Stimulated activated CD8-positive, alpha-beta memory T cell treated with anti-CD3 and anti-CD28 coated beads, Interleukin-15, amount 100 ng/mL, for 1 hour (primary cell): ENCODE data around the gene FOXL2.
"Not testable (repeated sequence)": the region's sequence is repeated elsewhere in the genome, so short reads cannot be mapped to it uniquely, and the experiment has no call there.

Experiments
- DNase-seq: peaks from one replicate; pipeline ENCODE4 v3.0.0-alpha.2; 2020; ENCODE audit warnings: low read depth

FOXL2 gene

DNA sequence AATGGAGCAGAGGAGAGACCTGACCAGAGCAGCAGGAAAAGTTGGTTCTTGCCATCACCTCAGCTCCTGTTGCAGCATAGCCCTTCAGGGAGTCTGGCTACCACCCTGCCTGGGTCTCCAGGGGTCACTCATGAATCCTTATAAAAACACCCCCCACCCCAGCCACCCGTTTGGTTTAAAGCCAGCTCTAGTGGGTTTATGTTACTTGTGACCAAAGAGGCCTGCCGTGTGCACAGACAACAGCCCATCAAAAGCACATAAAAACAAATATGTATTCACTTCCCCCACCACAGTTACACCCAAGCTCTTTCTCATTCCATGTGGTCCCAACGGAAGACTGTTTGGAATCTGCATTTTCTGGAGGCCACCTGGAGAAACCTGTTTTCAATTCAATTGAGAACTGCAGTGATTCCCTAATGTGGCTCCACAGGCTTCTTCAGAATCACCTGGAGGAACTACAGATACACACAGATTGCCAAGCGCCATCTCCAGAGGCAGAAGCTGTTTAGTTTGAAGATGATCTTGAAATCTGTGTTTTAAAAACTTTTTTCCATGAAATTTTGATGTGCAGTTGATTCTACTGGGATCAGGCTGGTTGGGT is 13.8 kb downstream of the FOXL2 start:
- no peak for DNase-seq

DNA sequence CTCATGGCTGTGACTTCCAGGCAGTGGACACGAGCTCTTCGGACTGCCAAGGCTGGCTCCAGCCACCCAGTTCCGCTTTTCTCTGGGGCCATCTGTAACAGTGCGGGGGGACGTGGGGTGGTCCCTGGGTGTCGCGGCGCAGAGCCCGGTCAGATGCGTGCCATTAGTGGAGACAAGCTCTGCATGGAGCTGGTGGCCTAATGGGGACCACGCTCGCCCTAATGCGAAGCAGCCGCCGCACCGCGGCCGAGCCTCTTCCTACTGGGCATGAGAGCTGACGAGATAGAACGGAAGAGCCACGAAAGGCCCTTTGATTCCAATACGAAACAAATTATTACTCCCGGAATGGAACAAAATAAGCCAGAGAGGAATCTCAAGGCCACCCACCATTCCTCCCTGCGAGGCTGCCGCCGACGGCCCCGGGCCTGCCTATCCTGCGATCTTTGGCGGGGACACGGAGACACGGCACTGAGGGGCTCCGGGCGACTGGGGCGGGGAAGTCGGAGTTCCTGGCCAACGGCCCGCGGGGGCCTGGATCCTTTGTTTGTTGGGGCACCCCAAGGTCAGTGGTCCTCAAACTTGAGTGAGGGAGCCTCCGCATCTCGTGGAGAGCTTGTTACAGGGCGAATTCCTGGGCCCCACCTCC is 18.1 kb downstream of the FOXL2 start:
- DNase-seq, result no peak

DNA sequence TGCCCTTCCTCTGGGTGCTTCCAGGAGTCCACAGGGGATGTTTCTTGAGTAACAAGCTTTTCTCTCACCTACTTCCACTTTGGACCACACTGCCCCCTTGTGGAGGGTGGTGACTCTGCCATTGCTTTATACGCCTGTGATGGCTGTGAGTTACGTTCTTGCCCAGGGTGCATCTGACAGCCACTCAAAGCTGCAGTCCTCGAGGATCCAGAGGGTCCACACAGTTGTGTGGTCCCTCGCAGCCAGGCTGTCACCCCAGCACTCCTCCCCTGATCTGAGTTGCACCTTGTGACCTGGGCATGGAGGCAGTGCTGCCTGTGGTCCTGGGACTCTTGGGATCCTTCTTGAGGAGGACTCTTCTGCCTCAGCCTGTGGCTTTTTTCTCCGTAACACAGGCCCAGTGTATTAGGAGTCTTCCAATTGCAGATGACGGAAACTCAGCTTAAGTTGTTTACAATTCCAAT is 23.4 kb downstream of the FOXL2 start:
- peak; percentile 75 for DNase-seq

DNA sequence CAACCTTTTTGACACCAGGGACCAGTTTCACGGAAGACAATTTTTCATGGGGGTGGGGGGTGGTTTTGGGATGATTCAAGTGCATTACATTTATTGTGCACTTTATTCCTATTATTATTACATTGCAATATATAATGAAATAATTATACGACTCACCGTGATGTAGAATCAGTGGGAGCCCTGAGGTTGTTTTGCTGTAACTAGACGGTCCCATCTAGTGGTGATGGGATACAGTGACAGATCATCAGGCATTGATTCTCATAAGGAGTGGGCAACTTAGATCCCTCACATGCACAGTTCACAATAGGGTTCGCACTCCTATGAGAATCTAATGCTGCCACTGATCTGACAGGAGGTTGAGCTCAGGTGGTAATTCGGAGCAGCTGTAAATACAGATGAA is 24.5 kb downstream of the FOXL2 start:
- not testable (repeated sequence) for DNase-seq

DNA sequence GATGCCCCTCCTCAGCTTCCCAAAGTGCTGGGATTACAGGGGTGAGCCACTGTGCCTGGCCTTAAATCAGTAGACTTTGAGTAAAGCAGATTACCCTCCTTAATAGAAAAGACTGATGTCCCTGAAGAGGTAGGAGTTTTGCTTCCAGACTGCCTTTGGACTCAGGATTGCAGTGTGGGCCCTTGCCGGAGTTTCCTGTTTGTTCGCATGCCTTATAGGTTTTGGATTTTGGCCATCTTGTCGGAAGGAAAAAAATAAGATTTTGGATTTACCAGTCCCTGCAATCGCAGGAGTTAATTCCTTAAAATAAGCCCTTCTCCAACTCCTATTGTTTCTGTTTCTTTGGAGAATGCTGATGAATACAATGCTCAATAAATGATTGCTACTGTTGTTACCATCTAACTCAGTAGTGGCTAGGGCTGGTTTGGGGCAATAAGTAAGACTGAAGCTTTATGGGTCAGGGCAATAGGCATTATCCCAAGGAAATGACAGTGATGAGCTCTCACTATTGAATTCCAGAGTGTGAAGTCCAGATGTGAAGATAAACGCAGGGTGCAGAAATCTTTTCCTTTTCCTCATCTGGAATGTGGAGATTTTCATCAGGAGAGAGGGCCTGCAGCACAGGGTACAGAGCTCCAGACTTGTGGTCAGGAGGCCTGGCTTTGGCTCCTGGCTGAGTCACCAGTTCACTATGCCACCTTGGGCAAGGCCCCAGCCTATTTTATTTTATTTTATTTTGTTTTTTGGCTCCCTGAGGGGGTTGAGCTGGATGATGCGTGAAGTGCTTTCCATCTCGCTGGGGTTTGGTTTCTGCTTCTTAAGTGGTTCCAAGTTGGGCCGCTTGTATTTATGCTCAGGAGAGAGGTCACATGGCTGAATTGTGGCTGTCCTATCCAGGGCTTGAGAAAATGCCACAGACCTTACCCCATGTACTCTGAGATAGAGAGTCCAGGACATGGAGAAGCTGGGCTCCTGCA is 25.3 kb downstream of the FOXL2 start:
- DNase-seq, result no peak

DNA sequence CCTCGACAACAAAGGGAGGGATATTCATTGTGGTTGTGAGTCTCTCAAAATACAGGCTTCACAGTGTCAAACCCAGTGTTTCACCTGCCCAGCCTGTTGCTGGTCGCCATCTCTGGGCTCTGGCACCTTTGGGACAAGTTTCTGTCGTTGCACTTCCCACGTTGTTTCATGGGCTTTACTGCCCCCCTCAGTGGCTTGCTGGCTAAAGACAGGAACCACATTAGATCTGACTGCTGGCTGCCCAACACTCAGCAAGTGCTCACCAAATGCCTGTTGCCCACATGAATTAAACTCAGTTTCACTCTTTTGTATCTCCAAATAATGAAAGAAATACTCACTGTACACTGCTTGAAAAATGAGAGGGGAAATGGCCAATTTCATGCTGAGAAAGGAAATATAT is 27.6 kb downstream of the FOXL2 start:
- DNase-seq, result no peak

DNA sequence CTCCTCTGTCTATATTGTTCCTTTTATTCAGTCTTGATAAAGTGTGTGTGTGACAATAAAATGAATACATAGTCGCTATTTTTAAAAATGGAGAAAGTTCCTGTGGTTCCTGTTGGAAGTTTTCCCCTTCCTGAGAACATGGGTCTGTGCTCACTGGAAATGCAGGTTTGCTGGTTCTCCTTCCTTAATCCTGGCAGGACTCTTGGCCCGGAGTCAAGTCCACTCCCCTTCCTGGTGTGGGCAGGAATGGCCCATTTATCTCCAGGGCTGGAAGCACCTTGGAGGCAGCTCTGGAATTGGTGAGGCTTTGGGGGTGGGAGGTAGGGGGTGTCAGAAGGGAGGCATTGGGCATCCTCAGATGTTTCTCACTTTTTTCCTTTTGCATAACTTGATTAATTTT is 30.1 kb downstream of the FOXL2 start:
- DNase-seq, result no peak

DNA sequence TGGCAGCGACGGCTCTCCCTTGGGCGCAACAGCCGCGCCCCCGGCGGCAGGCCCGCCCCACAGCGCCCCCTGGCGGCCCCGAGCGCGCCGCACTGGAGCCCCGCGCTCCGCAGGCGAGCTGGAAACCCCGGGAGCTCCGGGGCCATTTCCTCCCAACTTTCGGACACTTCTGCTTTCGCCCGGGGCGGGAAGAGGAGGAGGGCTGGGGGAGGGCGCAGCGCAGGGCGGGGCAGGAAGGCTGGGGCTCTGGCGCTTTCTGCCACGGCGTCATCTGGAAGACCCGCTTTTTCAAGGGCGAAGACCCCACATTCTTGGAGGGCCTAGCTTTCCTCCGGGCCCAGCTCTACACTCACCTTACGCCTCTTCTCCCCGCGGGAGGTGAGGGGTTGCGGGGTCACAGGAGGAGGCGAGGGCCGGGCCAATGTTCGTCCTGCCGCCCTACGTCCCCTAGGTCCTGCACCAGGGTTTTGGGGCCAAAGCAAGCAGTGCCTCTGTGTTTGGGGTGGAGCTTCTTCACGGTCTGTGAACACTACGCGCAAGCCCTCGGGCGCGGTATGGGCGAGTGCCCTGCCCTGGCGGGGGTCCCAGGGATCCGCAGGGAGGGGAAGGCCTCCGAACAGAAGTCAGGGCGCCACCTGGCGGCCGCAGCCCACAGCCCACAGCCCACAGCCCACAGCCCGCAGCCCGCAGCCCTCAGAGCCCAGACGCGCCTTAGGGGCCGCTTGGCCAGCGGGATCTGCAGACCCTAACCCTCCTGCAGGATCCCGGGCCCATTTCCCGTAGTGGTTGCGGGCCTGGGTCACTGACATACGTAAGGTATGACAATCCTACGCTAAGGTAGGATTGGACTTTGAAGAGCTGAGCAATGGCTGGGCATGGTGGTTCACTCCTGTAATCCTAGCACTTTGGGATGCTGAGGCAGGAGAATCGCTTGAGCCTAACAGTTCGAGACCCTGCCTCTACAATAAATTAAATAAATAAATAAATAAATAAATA is 31.1 kb downstream of the FOXL2 start:
- DNase-seq, result peak; percentile 58

DNA sequence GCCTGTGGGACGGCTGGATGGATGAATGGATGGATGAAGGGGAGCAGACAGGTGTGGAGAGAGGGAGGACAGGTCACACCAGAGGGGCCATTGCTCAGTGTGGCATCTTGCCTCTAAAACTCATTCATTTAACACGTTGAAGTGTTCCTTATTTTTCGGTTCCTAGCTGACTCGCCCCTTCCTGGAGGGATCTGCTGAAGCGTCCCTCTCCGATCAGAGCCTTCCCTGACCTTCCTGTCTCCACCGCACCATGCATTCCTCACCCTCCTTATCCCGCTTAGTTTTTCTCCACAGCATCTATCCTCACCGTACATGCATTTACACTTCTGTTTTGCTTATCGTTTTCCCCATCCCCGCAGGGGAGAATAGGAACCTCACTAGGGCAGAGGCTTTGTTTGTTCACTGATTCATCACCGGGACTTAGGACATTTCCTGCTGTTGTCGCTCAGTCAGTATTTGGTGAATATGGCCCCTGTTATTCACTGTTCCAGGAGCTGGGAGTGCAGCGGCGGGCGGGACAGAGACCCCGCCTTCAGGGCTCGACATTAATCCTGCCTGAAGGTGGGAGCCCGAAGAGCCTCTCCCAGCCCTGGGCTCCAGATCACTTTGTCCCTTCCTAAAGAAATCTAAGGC is 32.0 kb downstream of the FOXL2 start:
- DNase-seq, result no peak

DNA sequence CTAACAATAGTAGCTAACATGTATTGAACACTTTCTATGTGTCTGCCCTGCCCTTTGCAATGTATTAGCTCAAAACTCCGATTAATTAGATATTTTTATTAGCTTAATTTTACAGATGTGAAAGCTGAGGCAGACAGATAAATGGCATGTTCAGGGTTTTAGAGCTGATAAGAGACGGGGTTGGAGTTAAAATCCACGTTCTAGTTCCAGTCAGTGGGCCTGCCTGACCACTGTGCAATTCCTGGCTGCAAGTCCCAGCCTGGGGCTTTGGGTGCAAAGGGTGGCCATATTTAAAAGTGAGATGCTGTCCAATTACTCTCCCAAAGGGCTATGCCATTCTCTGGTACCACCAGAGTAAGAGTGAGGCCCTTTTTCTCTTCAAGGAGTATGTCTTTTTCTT is 33.2 kb downstream of the FOXL2 start:
- no peak for DNase-seq

DNA sequence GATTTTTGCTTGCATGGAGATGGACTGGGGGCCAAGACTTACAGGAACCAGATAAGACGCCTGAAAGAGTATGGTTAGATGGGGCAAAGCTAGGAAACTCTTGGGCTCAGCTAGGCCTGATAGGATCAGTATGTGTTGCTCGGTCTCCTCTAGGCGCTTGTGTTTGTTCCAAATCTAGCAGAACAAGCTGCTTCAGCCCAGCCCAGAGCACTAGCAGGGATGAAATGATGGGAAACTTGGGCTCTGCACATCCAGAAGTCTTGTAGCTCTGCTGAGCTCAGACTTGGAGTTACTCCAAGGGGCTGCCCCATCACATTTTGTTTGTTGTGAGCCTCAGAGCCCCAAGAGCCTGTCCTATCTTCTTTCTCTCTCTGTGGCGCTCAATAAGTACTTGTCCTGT is 34.7 kb downstream of the FOXL2 start:
- no peak for DNase-seq

DNA sequence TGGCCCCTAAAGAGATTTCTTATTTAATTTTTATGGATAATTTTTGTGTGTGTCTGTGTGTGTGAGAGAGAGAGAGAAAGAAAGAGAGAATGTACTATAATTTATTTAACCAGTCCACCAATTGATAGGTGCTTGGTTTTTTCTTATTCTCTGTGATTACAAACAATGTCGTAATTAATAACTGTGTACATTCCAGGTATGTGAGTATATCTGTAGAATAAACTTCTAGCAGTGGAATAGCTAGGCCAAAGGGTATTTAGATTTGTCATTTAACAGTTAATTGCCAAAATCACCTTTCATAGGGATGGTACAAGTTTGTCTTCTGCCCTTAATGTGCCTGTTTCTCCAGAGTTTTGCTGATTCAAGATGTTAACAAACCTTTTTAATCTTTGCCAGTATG is 35.3 kb downstream of the FOXL2 start:
- no peak for DNase-seq

DNA sequence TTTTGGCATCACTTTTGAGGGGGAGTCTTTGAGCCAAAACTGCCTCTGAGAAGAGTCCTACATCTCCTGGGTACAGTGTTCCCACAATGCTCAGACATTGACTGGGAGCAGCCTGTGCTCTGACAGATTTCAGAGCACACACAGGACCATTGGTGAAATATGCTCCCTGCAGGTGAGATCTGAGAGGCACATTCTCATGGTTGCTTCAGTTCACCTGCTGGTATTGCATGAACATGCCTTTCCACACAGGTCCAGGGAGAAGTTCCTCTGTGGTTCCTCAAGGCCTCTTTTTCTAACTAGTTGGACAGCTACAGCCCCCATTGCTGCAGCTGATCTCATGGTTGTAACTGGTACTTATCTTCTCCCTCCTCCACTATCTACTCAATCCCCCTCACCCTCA is 37.0 kb downstream of the FOXL2 start:
- no peak for DNase-seq

DNA sequence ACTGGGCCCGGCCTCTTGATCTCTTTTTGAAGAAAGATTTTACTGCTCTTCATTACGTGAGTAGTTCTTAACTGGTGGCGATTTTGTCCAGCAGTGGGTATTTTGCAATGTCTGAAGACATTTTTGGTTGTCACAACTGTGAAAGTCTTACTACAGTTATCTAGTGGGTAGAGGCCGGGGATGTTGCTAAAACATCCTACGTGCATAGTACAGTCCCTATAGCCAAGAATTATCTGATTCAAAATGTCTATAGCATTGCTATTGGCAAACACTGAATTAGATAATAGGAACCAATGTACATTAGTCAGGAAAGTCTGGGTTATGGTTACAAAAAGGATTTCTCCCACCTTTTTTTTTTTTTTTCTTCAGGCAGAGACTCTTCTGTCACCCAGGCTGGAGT is 38.1 kb downstream of the FOXL2 start:
- DNase-seq, result no peak

DNA sequence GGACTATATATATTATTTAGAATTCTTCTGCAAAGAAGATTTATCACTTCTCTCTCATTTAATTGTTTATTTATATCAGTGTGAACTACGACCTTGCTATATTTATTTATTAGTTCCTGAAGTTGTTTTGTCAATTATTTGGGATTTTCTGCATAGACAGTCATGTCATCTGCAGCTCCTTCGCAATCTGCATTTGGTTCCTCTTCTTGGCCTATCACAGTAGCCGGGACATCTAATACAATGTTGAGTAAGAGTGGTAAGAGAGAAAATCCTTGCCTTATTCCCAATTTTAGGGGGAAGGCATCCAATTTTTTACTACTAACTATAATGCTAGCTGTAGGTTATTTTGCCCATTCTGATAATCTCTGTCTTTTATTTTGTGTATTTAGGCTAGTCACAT is 39.4 kb downstream of the FOXL2 start:
- DNase-seq, result no peak

DNA sequence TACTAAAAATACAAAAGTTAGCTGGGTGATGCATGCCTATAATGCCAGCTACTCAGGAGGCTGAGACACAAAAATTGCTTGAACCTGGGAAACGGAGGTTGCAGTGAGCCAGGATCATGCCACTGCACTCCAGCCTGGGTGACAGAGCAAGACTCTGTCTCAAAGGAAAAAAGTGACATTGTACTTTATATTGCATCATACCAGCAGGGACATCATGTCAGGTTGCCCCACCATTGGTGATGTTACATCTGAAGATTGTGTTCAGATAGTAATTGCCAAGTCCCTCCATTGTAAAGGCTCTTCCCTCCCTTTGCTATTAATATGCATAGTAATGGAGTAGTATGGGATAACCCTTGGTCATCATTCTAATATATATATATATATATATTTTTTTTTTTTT is 44.8 kb downstream of the FOXL2 start:
- no peak for DNase-seq

DNA sequence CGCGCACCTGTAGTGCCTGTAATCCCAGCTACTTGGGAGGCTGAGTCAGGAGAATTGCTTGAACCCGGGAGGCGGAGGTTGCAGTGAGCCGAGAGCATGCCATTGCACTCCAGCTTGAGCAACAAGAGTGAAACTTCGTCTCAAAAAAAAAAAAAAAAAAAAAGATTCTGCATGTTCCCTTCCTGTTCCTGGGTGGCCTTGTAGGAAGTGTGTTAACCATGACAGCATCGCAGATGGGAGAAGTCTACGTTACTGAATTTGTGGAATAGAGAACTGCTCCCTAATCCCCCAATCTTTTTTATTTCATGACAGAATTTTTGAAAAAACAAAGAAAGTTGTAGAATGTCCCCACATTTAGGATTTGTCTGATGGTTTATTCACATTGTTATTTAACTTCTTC is 45.4 kb downstream of the FOXL2 start:
- DNase-seq, result no peak

DNA sequence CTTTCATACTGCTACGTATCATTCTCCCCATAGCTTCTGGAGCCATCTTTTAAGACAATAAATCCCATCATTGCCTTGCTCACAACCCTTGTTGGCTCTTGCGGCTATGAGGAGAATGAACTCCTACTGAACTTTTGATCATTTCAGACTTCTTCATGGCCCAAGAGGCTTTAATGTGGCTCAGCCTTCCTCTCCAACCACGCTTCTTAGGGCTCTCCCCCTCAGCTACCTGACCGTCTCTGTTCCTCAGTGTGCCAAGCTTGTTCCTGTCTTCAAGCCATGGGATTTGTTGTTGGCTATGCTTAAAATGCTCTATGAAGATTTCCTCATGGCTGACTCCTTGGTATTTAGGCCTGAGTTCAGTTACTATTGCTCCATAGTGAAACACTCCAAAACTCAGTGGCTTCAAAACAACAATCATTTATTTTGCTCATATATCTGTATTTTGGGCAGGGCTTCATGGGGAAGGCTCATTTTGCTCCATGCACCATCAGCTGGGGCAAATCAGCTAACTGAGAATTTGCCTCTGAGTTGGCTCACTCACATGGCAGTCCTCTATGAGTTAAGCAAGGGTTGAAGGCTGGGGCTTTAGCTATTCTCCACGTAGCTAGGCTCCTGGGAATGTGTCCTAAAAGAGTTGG is 47.5 kb downstream of the FOXL2 start:
- DNase-seq, result no peak

DNA sequence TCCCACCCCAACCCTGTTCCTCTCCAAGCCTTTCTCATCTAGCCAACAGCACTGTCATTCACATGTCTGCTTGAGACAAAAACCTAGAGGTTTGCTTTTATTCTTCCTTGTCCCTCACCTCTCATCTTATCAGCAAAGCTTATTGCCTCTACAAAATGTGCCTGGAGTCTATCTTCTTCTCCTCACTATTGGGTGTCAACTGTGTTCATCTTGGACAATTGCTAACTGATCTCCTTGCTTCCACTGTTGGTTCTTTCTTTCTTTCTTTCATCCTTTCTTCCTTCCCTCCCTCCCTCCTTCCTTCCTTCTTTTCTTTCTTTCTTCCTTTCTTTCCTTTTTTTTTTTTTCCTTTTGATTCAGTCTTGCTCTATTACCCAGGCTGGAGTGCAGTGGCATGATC is 48.2 kb downstream of the FOXL2 start:
- DNase-seq, result no peak

DNA sequence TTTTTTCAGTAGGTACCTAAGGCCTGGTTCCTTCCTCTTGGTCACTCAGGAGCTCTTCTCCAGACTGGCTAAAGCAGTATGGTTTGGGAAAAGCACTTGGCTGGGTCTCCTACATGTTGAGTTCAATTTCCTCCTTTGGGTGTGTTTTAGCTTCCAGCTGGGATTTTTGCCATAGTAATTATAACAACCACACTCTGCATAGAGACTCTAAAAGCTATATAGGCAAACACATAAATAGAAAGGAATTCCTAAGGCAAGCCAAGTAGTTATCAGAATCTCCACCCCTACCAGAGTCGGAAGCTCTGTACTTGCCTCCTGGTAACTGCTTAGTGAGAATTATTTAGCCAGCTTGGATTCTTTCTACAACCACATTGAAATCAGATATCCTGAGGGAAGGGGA is 48.6 kb downstream of the FOXL2 start:
- DNase-seq, result no peak
